ENCODE results near the gene FSTL5.

Gene FSTL5

GRCh38 chr4:161704040-161704439 lies 459.8 kb downstream of the FSTL5 start:
- DNase-seq (ENCODE audit: low spot score): no peak

GRCh38 chr4:161702287-161702686 lies 461.5 kb downstream of the FSTL5 start:
- DNase-seq (ENCODE audit: low spot score): no peak

- no peak for DNase-seq (ENCODE audit: low spot score)
Measured at GRCh38 chr4:161696944-161697343, 466.9 kb downstream of the FSTL5 start.

- DNase-seq (ENCODE audit: low spot score): no peak
Measured at GRCh38 chr4:161680146-161680545, 483.7 kb downstream of the FSTL5 start.

- no peak for DNase-seq (ENCODE audit: low spot score)
Measured at GRCh38 chr4:161664740-161665139, 499.1 kb downstream of the FSTL5 start.

GRCh38 chr4:161663844-161664243 lies 500.0 kb downstream of the FSTL5 start:
- DNase-seq (ENCODE audit: low spot score): no peak

- DNase-seq (ENCODE audit: low spot score): no peak
Measured at GRCh38 chr4:161658676-161659075, 505.1 kb downstream of the FSTL5 start.

- no peak for DNase-seq (ENCODE audit: low spot score)
Measured at GRCh38 chr4:161657616-161658015, 506.2 kb downstream of the FSTL5 start.

- no peak for DNase-seq (ENCODE audit: low spot score)
Measured at GRCh38 chr4:161656594-161656993, 507.2 kb downstream of the FSTL5 start.

- DNase-seq (ENCODE audit: low spot score): no peak
Measured at GRCh38 chr4:161655148-161655547, 508.7 kb downstream of the FSTL5 start.

GRCh38 chr4:161653697-161654096 lies 510.1 kb downstream of the FSTL5 start:
- DNase-seq (ENCODE audit: low spot score): no peak

- no peak for DNase-seq (ENCODE audit: low spot score)
Measured at GRCh38 chr4:161651586-161651985, 512.2 kb downstream of the FSTL5 start.

GRCh38 chr4:161650812-161651211 lies 513.0 kb downstream of the FSTL5 start:
- no peak for DNase-seq (ENCODE audit: low spot score)

GRCh38 chr4:161647757-161648156 lies 516.0 kb downstream of the FSTL5 start:
- no peak for DNase-seq (ENCODE audit: low spot score)

GRCh38 chr4:161642708-161643107 lies 521.1 kb downstream of the FSTL5 start:
- no peak for DNase-seq (ENCODE audit: low spot score)

- no peak for DNase-seq (ENCODE audit: low spot score)
Measured at GRCh38 chr4:161629694-161630441, 533.9 kb downstream of the FSTL5 start.

- DNase-seq (ENCODE audit: low spot score): no peak
Measured at GRCh38 chr4:161604516-161605300, 559.1 kb downstream of the FSTL5 start.

GRCh38 chr4:161601011-161601410 lies 562.8 kb downstream of the FSTL5 start:
- no peak for DNase-seq (ENCODE audit: low spot score)

GRCh38 chr4:161595230-161595771 lies 568.5 kb downstream of the FSTL5 start:
- no peak for DNase-seq (ENCODE audit: low spot score)

GRCh38 chr4:161585011-161585410 lies 578.8 kb downstream of the FSTL5 start:
- no peak for DNase-seq (ENCODE audit: low spot score)

- no peak for DNase-seq (ENCODE audit: low spot score)
Measured at GRCh38 chr4:161583549-161583948, 580.3 kb downstream of the FSTL5 start.

GRCh38 chr4:161581262-161582230 lies 582.3 kb downstream of the FSTL5 start:
- DNase-seq (ENCODE audit: low spot score): no peak
